Measurements from ENCODE around the gene CITED1. TPM values are rescaled to one million over a fixed set of nuclear protein-coding genes. Genes with fewer than 3 reads are reported as not detected.

CITED1 gene
- total and polyA plus RNA-seq, 2 donors (not counting 1 experiment from before 2014, with no cell fraction given) = not detected

DNA sequence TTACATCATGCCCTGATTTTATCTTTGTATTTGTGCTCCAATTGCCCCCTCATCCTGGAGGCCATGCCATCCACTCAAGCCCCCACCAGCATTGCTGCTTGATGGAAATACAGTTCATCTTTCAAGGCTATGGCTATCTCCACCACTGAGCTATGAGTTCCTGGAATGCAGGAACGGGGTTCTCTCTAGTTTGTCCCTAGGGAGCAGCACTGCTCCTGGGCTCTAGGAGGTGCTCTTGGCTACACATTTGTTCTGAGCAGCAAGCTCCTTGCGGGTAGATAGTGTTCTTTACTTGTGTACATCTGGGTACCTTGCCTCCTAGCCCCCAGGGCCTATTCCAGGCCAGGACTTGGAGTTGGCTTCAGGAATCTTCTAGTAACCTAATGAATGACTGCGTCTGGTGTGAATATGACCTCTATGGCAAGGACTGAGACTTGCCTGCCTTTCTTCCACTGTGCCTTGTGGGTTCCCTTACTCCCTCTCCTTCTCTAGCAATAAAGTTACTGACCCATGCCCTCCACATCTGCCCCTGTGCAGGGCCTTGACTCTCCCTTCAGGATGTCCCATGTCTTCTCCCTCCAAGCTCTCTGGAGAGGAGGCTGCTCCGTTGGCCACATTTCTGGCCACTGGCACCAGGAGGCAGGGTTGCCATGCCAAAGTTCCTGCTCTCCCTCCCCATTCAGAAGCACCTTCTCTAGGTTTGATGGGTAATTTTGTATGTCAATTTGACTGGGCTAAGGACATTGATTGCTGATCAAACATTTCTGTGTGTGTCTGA, 7.6 kb downstream of the CITED1 start:
- no peaks in the 10 kb centered on the region for H3K79me2 ChIP-seq (ENCODE audit: control insufficient read depth, insufficient read depth, low read length)
- CTCF ChIA-PET = interaction anchor here (1.1 kb wide), 1 partner anchor 21 kb away, joined by 3 read pairs; the partner anchor contains the start of gene RPS4X
- intact Hi-C loops (cut with micrococcal nuclease) = no loop called here
- POLR2A ChIA-PET = no interaction called here
- Mint-ChIP-seq H3K9me3 (ENCODE audit: insufficient read depth) (no peaks in the 10 kb centered on the region), H3K27ac (no peak overlapping the region), H3K4me3 (no peak overlapping the region), H3K4me1 (no peaks in the 10 kb centered on the region), H3K27me3 (peaks cover 44% of the 10 kb centered on the region)
- peaks cover 0 to 12% (median 4%) of the 10 kb centered on the region in 4 experiments for H3K27me3 ChIP-seq (replicated peaks in 1 of 4; ENCODE audit: control extremely low read depth in 1 of 4, control insufficient read depth in 3 of 4, insufficient read depth in 4 of 4, low read length in 3 of 4)
- WGBS (ENCODE audit: insufficient coverage) = 50% methylated on average over 2 of the region's 4 CpGs
- no peak overlapping the region for H3K4me3 ChIP-seq (ENCODE audit: control extremely low read depth in 1 of 5, extremely low read depth in 1 of 5, insufficient read depth in 1 of 5, low read depth in 2 of 5, low read length in 4 of 5)
- H3K27ac ChIP-seq (ENCODE audit: low read length in 2 of 2) = no peak overlapping the region
- no peaks in the 10 kb centered on the region for H3K9me3 ChIP-seq (ENCODE audit: control extremely low read depth in 1 of 3, control insufficient read depth in 2 of 3, insufficient read depth in 1 of 3, low read length in 2 of 3)
- no peak for DNase-seq
- H4K20me1 ChIP-seq (ENCODE audit: control insufficient read depth, insufficient read depth, low read length, poor library complexity, severe bottlenecking) = no peaks in the 10 kb centered on the region
- TF ChIP-seq, protein P1, sequence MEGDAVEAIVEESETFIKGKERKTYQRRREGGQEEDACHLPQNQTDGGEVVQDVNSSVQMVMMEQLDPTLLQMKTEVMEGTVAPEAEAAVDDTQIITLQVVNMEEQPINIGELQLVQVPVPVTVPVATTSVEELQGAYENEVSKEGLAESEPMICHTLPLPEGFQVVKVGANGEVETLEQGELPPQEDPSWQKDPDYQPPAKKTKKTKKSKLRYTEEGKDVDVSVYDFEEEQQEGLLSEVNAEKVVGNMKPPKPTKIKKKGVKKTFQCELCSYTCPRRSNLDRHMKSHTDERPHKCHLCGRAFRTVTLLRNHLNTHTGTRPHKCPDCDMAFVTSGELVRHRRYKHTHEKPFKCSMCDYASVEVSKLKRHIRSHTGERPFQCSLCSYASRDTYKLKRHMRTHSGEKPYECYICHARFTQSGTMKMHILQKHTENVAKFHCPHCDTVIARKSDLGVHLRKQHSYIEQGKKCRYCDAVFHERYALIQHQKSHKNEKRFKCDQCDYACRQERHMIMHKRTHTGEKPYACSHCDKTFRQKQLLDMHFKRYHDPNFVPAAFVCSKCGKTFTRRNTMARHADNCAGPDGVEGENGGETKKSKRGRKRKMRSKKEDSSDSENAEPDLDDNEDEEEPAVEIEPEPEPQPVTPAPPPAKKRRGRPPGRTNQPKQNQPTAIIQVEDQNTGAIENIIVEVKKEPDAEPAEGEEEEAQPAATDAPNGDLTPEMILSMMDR (IDR thresholded peaks at IDR 0.05) = no peak
- TF ChIP-seq EZH2 (IDR thresholded peaks at IDR 0.05; ENCODE audit: borderline replicate concordance, insufficient read depth, low read depth, low read length, poor library complexity, severe bottlenecking) = no peak
- no peaks in the 10 kb centered on the region for H3K36me3 ChIP-seq (replicated peaks in 1 of 2; ENCODE audit: control extremely low read depth in 1 of 2, control insufficient read depth in 1 of 2, extremely low read depth in 1 of 2, insufficient read depth in 2 of 2, low read length in 1 of 2)
- no peak overlapping the region for H3K4me2 ChIP-seq (replicated peaks; ENCODE audit: low read depth, low read length, poor library complexity, severe bottlenecking)
- no peak overlapping the region for H3K9ac ChIP-seq (ENCODE audit: low read length)
- no peak overlapping the region for H2AFZ ChIP-seq (ENCODE audit: insufficient read depth, low read depth, low read length, poor library complexity, severe bottlenecking)
- no peaks in the 10 kb centered on the region for H3K4me1 ChIP-seq (ENCODE audit: control insufficient read depth in 2 of 2, insufficient read depth in 2 of 2, low read length in 2 of 2)
- ATAC-seq (ENCODE audit: low read depth) = no peak

DNA sequence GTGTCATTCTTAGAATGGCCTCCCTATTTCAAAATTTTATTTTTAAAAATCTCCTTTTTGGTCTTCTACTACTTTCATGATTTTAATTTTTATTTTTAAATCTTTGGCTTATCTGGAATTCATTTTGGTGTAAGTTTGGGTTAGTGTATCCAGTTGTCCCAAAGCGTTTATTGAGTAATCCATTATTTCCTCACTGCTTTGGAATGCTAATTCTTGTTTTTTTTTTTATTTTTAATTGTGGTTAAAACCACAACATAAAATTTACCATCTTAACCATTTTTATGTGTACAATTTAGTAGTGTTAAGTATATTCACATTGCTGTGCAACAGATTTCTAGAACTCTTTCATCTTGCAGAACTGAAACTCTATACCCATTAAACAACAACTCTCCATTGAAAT, 8.7 kb downstream of the CITED1 start:
- WGBS (ENCODE audit: insufficient coverage) = no CpG with 5 or more reads among the region's 1 CpG
- Mint-ChIP-seq H3K4me3 (no peak overlapping the region), H3K9me3 (ENCODE audit: insufficient read depth) (no peaks in the 10 kb centered on the region), H3K27ac (no peak overlapping the region), H3K27me3 (peaks cover 40% of the 10 kb centered on the region), H3K4me1 (no peaks in the 10 kb centered on the region)
- TF ChIP-seq, protein P1 (IDR thresholded peaks at IDR 0.05) = no peak
- no peak for TF ChIP-seq EZH2 (IDR thresholded peaks at IDR 0.05; ENCODE audit: borderline replicate concordance, insufficient read depth, low read depth, low read length, poor library complexity, severe bottlenecking)
- no peak overlapping the region for H3K4me2 ChIP-seq (replicated peaks; ENCODE audit: low read depth, low read length, poor library complexity, severe bottlenecking)
- H3K79me2 ChIP-seq (ENCODE audit: control insufficient read depth, insufficient read depth, low read length) = no peaks in the 10 kb centered on the region
- no peaks in the 10 kb centered on the region for H3K36me3 ChIP-seq (replicated peaks in 1 of 2; ENCODE audit: control extremely low read depth in 1 of 2, control insufficient read depth in 1 of 2, extremely low read depth in 1 of 2, insufficient read depth in 2 of 2, low read length in 1 of 2)
- no peak for ATAC-seq (ENCODE audit: low read depth)
- H3K9me3 ChIP-seq (ENCODE audit: control extremely low read depth in 1 of 3, control insufficient read depth in 2 of 3, insufficient read depth in 1 of 3, low read length in 2 of 3) = no peaks in the 10 kb centered on the region
- H3K4me3 ChIP-seq (ENCODE audit: control extremely low read depth in 1 of 5, extremely low read depth in 1 of 5, insufficient read depth in 1 of 5, low read depth in 2 of 5, low read length in 4 of 5) = no peak overlapping the region
- H3K27me3 ChIP-seq (replicated peaks in 1 of 4; ENCODE audit: control extremely low read depth in 1 of 4, control insufficient read depth in 3 of 4, insufficient read depth in 4 of 4, low read length in 3 of 4) = peaks cover 0 to 7% (median 3%) of the 10 kb centered on the region in 4 experiments
- H3K27ac ChIP-seq (ENCODE audit: low read length in 2 of 2) = no peak overlapping the region
- ChIA-PET CTCF (no interaction called here), POLR2A (no interaction called here)
- no peak overlapping the region for H3K9ac ChIP-seq (ENCODE audit: low read length)
- H4K20me1 ChIP-seq (ENCODE audit: control insufficient read depth, insufficient read depth, low read length, poor library complexity, severe bottlenecking) = no peaks in the 10 kb centered on the region
- intact Hi-C loops (cut with micrococcal nuclease) = no loop called here
- no peaks in the 10 kb centered on the region for H3K4me1 ChIP-seq (ENCODE audit: control insufficient read depth in 2 of 2, insufficient read depth in 2 of 2, low read length in 2 of 2)
- no peak overlapping the region for H2AFZ ChIP-seq (ENCODE audit: insufficient read depth, low read depth, low read length, poor library complexity, severe bottlenecking)
- DNase-seq = no peak
